Measurements from ENCODE around the gene SNTB2. TPM values are rescaled to one million over a fixed set of nuclear protein-coding genes. Genes with fewer than 3 reads are reported as not detected.
A peak's percentile ranks its signal among the peaks of the same experiment; 100 is the strongest.

The SNTB2 gene
- total and polyA plus RNA-seq, 2 donors (not counting 3 experiments of a cell fraction or from before 2014, with no cell fraction given): 24.9 to 73.7 TPM

DNA sequence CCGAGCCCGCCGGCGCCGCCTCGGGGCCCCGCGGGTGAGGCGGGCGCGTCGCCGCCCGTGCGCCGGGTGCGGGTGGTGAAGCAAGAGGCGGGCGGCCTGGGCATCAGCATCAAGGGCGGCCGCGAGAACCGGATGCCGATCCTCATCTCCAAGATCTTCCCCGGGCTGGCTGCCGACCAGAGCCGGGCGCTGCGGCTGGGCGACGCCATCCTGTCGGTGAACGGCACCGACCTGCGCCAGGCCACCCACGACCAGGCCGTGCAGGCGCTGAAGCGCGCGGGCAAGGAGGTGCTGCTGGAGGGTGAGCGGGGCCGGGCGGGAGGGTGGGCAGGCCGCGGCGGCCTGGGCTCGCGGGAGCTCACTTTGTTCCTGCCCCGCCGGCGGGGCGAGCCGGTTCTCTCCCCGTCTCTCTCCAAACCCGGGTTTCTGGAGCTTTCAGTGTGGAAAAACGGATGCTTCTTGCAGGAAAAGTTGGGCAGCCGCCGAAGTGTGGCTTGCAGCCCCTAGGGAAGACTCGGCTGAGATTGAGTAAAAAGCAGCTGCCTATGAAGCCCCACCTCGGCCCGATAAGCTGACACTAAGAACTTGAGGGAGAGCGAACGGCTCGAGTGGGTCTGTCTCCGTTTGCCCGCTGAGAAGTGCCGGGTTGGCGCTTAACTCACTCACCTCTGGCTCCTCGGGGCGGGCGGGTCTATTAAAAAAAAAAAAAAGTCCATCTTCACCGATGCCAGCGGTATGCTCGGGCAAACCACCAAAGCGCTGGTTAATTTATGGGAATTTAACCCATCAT lies 677 bp downstream of the SNTB2 start:
- peak; percentile 12 for FAIRE-seq
- BruUV-seq (replicated peaks): no TSS peak
- peak; percentile 67 for DNase-seq (ENCODE audit: low read depth, low spot score)

More for the DNA sequence above, 677 bp downstream of the SNTB2 start:
- no peaks in the 10 kb centered on the region for H3K36me3 ChIP-seq (ENCODE audit: control insufficient read depth in 2 of 2, extremely low read depth in 1 of 2, insufficient read depth in 2 of 2, low read length in 2 of 2)
- H3K27me3 ChIP-seq (ENCODE audit: control insufficient read depth in 2 of 2, insufficient read depth in 2 of 2, low read length in 2 of 2): no peaks in the 10 kb centered on the region
- no peaks in the 10 kb centered on the region for H3K9me1 ChIP-seq (replicated peaks; ENCODE audit: control insufficient read depth, extremely low read depth, insufficient read depth, low read length)
- peak overlapping the region; percentile 18 for H3K27ac ChIP-seq (ENCODE audit: insufficient read depth, low read depth, low read length)
- CTCF ChIA-PET: interaction anchor here (0.7 to 2.9 kb wide), 15 partner anchors 8 to 102 kb away, joined by 3 to 24 read pairs (median 4); no protein-coding TSS in a partner anchor
- H3K4me2 ChIP-seq (ENCODE audit: insufficient read depth, low read length): peak overlapping the region; percentile 99
- H2AFZ ChIP-seq (ENCODE audit: low read depth, low read length): no peak overlapping the region
- no peaks in the 10 kb centered on the region for H3K9me3 ChIP-seq (replicated peaks; ENCODE audit: control insufficient read depth, insufficient read depth, low read length)
- H3K4me1 ChIP-seq (ENCODE audit: control insufficient read depth, extremely low read depth, insufficient read depth, low read length): peaks cover 36% of the 10 kb centered on the region
- TF ChIP-seq, protein P1, sequence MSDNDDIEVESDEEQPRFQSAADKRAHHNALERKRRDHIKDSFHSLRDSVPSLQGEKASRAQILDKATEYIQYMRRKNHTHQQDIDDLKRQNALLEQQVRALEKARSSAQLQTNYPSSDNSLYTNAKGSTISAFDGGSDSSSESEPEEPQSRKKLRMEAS (IDR thresholded peaks at IDR 0.05; ENCODE audit: insufficient read depth, insufficient read length): no peak
- TF ChIP-seq JUN (IDR thresholded peaks at IDR 0.05; ENCODE audit: borderline replicate concordance, insufficient read depth, insufficient read length, low read depth) (no peak), POLR2AphosphoS5 (IDR thresholded peaks at IDR 0.05; ENCODE audit: insufficient read depth, low read depth, low read length) (no peak), CTCF (IDR thresholded peaks at IDR 0.05; ENCODE audit: extremely low read depth in 1 of 2, insufficient read depth in 1 of 2, low read depth in 1 of 2, low read length in 2 of 2) (no peak), MYC (IDR thresholded peaks at IDR 0.05; ENCODE audit: low read depth, low read length) (no peak), EZH2 (IDR thresholded peaks at IDR 0.05; ENCODE audit: borderline replicate concordance, low read depth, low read length, severe bottlenecking) (no peak), POLR2A (IDR thresholded peaks at IDR 0.05; ENCODE audit: low read depth, low read length) (no peak), FOS (IDR thresholded peaks at IDR 0.05; ENCODE audit: borderline replicate concordance, insufficient read depth, low read length) (no peak), GATA2 (IDR thresholded peaks at IDR 0.05; ENCODE audit: insufficient read depth, insufficient read length, low read depth, low read length) (no peak)
- peaks cover 51% of the 10 kb centered on the region for H3K79me2 ChIP-seq (ENCODE audit: control insufficient read depth, insufficient read depth, low read length)
- H3K9ac ChIP-seq (replicated peaks; ENCODE audit: extremely low read depth, insufficient read depth, low read length): peak overlapping the region; percentile 77
- intact Hi-C loops (cut with micrococcal nuclease): loop anchor here (1.0 to 5.0 kb wide), 4 partner anchors 14 to 1500 kb away; partner anchors contain the start of gene MTSS2
- dilution Hi-C loops (cut with MboI; ENCODE audit: extremely low pct_ligation_motif_present, low sequenced_read_pairs): no loop called here
- peak overlapping the region; percentile 82 to 93 (median 90) for H3K4me3 ChIP-seq (replicated peaks in 1 of 3; ENCODE audit: insufficient read depth in 1 of 3, low read depth in 1 of 3, low read length in 3 of 3)
- no peaks in the 10 kb centered on the region for H4K20me1 ChIP-seq (replicated peaks; ENCODE audit: control insufficient read depth, extremely low read depth, insufficient read depth, low read length)
- POLR2A ChIA-PET: interaction anchor here (0.6 to 1.5 kb wide), 3 partner anchors 30 to 55 kb away, joined by 3 read pairs; no protein-coding TSS in a partner anchor

All from endothelial cell of umbilical vein (primary cell).